Skin epidermis (tissue), 12 donors: Measurements from ENCODE around the gene NLRP6.
"Not testable (repeated sequence)": the region's sequence is repeated elsewhere in the genome, so short reads cannot be mapped to it uniquely, and the experiment has no call there.

Experiments used
- H3K27ac ChIP-seq, 21 experiments: fragments of 200-600 bp; sonication (generic) in 11 of 21; one replicate each; pipeline ENCODE4 v1.5.0; 2020; ENCODE audit warnings: mild to moderate bottlenecking in 3 of 21, inconsistent platforms in 2 of 21, moderate library complexity in 2 of 21
- H3K4me3 ChIP-seq, 7 experiments: fragments of 200-600 bp; sonication (generic) in 2 of 7; one replicate each; pipeline ENCODE4 v1.5.0; 2020; ENCODE audit warnings: inconsistent platforms in 2 of 7, mild to moderate bottlenecking in 2 of 7, moderate library complexity in 1 of 7

Gene NLRP6

GRCh38 chr11:316031-316701, 38.0 kb downstream of the NLRP6 start:
- Histone ChIP-seq H3K27ac (peak overlapping the region; percentile 42 to 98 (median 87)), H3K4me3 (peak overlapping the region; percentile 36 to 60 (median 53))

GRCh38 chr11:316891-317301, 38.7 kb downstream of the NLRP6 start:
- H3K4me3 ChIP-seq: peak overlapping the region; percentile 36 to 60 (median 53)
- H3K27ac ChIP-seq: peak overlapping the region in 19 of 21 experiments; percentile 36 to 98 (median 89)

GRCh38 chr11:317668-318404, 39.6 kb downstream of the NLRP6 start:
- H3K27ac ChIP-seq: peak overlapping the region in 19 of 21 experiments; percentile 31 to 98 (median 78)
- H3K4me3 ChIP-seq: peak overlapping the region in 6 of 7 experiments; percentile 12 to 60 (median 32)

- H3K4me3 ChIP-seq: peak overlapping the region; percentile 39 to 72 (median 64)
- H3K27ac ChIP-seq: peak overlapping the region; percentile 67 to 99 (median 95)
These were observed 40.4 kb downstream of the NLRP6 start for GRCh38 chr11:318405-319120.

- Histone ChIP-seq H3K4me3 (peak overlapping the region; percentile 39 to 72 (median 64)), H3K27ac (peak overlapping the region; percentile 67 to 99 (median 95))
These were observed 41.1 kb downstream of the NLRP6 start for GRCh38 chr11:319121-319887.

- H3K4me3 ChIP-seq: peak overlapping the region; percentile 39 to 72 (median 64)
- H3K27ac ChIP-seq: peak overlapping the region; percentile 50 to 99 (median 95)
These were observed 41.7 kb downstream of the NLRP6 start for GRCh38 chr11:319888-320273.

- Histone ChIP-seq H3K27ac (peak overlapping the region in 13 of 21 experiments; percentile 2 to 91 (median 62)), H3K4me3 (no peak overlapping the region)
These were observed 45.9 kb downstream of the NLRP6 start for GRCh38 chr11:324156-324555.

GRCh38 chr11:324593-325517, 46.6 kb downstream of the NLRP6 start:
- not testable (repeated sequence) for H3K4me3 ChIP-seq
- peak overlapping the region in 15 of 21 experiments; percentile 2 to 96 (median 69) for H3K27ac ChIP-seq

- no peak overlapping the region for H3K4me3 ChIP-seq
- peak overlapping the region; percentile 35 to 96 (median 86) for H3K27ac ChIP-seq
These were observed 47.8 kb downstream of the NLRP6 start for GRCh38 chr11:325796-326591.

GRCh38 chr11:326592-326841, 48.3 kb downstream of the NLRP6 start:
- Histone ChIP-seq H3K4me3 (no peak overlapping the region), H3K27ac (peak overlapping the region; percentile 35 to 96 (median 86))

GRCh38 chr11:326842-327580, 48.8 kb downstream of the NLRP6 start:
- peak overlapping the region in 1 of 7 experiments; percentile 14 for H3K4me3 ChIP-seq
- H3K27ac ChIP-seq: peak overlapping the region; percentile 35 to 96 (median 86)

- peak overlapping the region in 1 of 7 experiments; percentile 14 for H3K4me3 ChIP-seq
- H3K27ac ChIP-seq: peak overlapping the region in 19 of 21 experiments; percentile 72 to 96 (median 86)
These were observed 49.3 kb downstream of the NLRP6 start for GRCh38 chr11:327581-327923.

GRCh38 chr11:328012-328411, 49.8 kb downstream of the NLRP6 start:
- peak overlapping the region in 3 of 21 experiments; percentile 3 to 96 (median 83) for H3K27ac ChIP-seq
- no peak overlapping the region for H3K4me3 ChIP-seq

GRCh38 chr11:328516-329100, 50.4 kb downstream of the NLRP6 start:
- not testable (repeated sequence) for H3K27ac ChIP-seq, H3K4me3 ChIP-seq

- H3K4me3 ChIP-seq: no peak overlapping the region
- no peak overlapping the region for H3K27ac ChIP-seq
These were observed 51.7 kb downstream of the NLRP6 start for GRCh38 chr11:329886-330253.

- peak overlapping the region in 1 of 21 experiments; percentile 30 for H3K27ac ChIP-seq
These were observed 52.1 kb downstream of the NLRP6 start for GRCh38 chr11:330307-330693.

More at GRCh38 chr11:330307-330693, 52.1 kb downstream of the NLRP6 start:
- no peak overlapping the region for H3K4me3 ChIP-seq
